Measurements from ENCODE around the gene PRODH2.
A peak's percentile ranks its signal among the peaks of the same experiment; 100 is the strongest.

PRODH2 gene

DNA sequence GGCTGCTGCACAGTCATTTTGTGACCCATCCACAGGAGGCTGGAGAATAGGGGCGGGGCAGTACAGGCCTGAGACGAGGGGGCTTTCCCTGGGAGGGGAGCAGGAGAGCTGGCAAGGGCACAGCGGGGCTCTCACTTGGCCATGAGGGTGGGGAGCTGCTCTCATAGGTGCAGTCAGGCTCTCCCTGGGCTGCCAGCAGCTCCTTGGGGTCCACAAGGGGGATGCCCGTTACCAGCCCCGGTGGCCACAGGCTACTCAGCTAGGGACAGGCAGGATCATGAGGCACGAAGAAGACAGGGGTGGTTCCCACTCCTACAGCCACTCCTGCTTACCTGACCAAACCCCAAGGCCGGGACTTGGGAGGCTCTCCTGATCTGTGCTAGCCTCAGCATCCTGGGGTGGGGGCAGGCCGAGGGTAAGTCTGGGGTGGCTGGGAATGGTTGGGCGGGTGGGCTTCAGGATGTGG lies 20.8 kb downstream of the PRODH2 start:
- H3K79me2 ChIP-seq (ENCODE audit: insufficient read depth, low read length): no peaks in the 10 kb centered on the region
- H3K9me2 ChIP-seq (ENCODE audit: low read depth, low read length): no peaks in the 10 kb centered on the region
- H3K4me2 ChIP-seq (ENCODE audit: low read length): no peak overlapping the region
- no peaks in the 10 kb centered on the region for H3K27me3 ChIP-seq (ENCODE audit: insufficient read depth, low read length)
- no peak overlapping the region for H2AFZ ChIP-seq (ENCODE audit: low read length)
- no peak for TF ChIP-seq EZH2 (IDR thresholded peaks at IDR 0.05; ENCODE audit: borderline replicate concordance, low read length)
- TF ChIP-seq, protein P1, sequence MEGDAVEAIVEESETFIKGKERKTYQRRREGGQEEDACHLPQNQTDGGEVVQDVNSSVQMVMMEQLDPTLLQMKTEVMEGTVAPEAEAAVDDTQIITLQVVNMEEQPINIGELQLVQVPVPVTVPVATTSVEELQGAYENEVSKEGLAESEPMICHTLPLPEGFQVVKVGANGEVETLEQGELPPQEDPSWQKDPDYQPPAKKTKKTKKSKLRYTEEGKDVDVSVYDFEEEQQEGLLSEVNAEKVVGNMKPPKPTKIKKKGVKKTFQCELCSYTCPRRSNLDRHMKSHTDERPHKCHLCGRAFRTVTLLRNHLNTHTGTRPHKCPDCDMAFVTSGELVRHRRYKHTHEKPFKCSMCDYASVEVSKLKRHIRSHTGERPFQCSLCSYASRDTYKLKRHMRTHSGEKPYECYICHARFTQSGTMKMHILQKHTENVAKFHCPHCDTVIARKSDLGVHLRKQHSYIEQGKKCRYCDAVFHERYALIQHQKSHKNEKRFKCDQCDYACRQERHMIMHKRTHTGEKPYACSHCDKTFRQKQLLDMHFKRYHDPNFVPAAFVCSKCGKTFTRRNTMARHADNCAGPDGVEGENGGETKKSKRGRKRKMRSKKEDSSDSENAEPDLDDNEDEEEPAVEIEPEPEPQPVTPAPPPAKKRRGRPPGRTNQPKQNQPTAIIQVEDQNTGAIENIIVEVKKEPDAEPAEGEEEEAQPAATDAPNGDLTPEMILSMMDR (IDR thresholded peaks at IDR 0.05; ENCODE audit: low read length): no peak
- H3K27ac ChIP-seq (ENCODE audit: low read depth, low read length, poor library complexity, severe bottlenecking): no peak overlapping the region
- no peaks in the 10 kb centered on the region; the same call in 1 of the 2 replicates for H3F3A ChIP-seq (ENCODE audit: insufficient read depth, low read length)
- H4K20me1 ChIP-seq (ENCODE audit: insufficient read depth, low read length): no peaks in the 10 kb centered on the region
- no peak overlapping the region for H3K4me3 ChIP-seq (ENCODE audit: low read depth, low read length, poor library complexity, severe bottlenecking)
- H3K9me3 ChIP-seq (ENCODE audit: low read length): no peaks in the 10 kb centered on the region
- no peaks in the 10 kb centered on the region for H3K4me1 ChIP-seq (ENCODE audit: insufficient read depth, low read length, severe bottlenecking)
- H3K36me3 ChIP-seq (ENCODE audit: insufficient read depth, low read length): peaks cover 4% of the 10 kb centered on the region; the same call in 1 of the 2 replicates
- H3K9ac ChIP-seq (ENCODE audit: low read length): no peak overlapping the region

DNA sequence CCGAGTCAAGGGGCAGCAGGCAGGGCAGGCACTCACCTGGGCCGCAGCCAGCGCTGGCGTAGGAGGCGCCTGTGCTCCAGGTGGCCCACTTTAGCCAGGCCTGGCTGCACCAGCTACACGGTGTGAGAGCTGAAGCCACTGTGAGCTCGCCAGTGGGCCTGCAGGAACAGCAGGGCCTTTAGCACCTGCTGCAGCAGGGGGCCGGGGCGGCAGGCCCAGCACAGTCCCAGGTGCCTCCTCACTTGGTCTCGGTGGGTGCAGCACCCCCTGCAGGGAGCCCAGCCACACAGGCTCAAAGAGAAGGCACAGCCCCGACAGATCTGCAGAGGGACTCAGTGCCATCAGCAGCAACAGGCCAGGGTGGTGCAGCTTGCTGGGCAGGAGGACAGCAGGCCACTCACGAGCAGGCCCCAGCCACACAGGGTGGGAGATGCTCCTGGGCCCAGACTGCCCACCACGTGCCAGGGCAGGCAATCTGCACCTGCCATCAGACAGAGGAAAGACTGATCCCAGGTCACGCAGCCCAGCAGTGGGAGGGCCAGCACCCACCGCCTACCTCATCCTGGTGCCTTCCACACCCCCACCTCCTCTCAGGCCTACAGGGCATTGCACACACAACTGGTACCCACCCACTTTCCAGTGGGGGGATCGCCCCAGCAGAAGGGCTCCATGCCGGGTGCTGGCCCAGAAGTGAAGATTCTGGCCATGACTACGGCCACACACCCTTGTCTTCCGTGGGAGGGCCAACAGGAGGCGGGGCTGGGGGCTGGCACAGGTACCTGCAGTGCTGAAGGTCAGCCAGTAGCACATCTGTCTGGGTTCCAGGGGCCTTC lies 21.4 kb downstream of the PRODH2 start:
- Histone ChIP-seq H3K4me2 (ENCODE audit: low read length) (no peak overlapping the region), H4K20me1 (ENCODE audit: insufficient read depth, low read length) (no peaks in the 10 kb centered on the region), H3K4me3 (ENCODE audit: low read depth, low read length, poor library complexity, severe bottlenecking) (no peak overlapping the region), H3K4me1 (ENCODE audit: insufficient read depth, low read length, severe bottlenecking) (no peaks in the 10 kb centered on the region), H3K9me2 (ENCODE audit: low read depth, low read length) (no peaks in the 10 kb centered on the region), H3K9me3 (ENCODE audit: low read length) (no peaks in the 10 kb centered on the region), H3F3A (ENCODE audit: insufficient read depth, low read length) (no peaks in the 10 kb centered on the region; the same call in 1 of the 2 replicates), H3K27ac (ENCODE audit: low read depth, low read length, poor library complexity, severe bottlenecking) (no peak overlapping the region), H3K9ac (ENCODE audit: low read length) (no peak overlapping the region), H3K36me3 (ENCODE audit: insufficient read depth, low read length) (peaks cover 4% of the 10 kb centered on the region; the same call in 1 of the 2 replicates), H2AFZ (ENCODE audit: low read length) (no peak overlapping the region), H3K27me3 (ENCODE audit: insufficient read depth, low read length) (no peaks in the 10 kb centered on the region), H3K79me2 (ENCODE audit: insufficient read depth, low read length) (no peaks in the 10 kb centered on the region)
- TF ChIP-seq EZH2 (IDR thresholded peaks at IDR 0.05; ENCODE audit: borderline replicate concordance, low read length): no peak
- TF ChIP-seq, protein P1 (IDR thresholded peaks at IDR 0.05; ENCODE audit: low read length): peak; percentile 52

DNA sequence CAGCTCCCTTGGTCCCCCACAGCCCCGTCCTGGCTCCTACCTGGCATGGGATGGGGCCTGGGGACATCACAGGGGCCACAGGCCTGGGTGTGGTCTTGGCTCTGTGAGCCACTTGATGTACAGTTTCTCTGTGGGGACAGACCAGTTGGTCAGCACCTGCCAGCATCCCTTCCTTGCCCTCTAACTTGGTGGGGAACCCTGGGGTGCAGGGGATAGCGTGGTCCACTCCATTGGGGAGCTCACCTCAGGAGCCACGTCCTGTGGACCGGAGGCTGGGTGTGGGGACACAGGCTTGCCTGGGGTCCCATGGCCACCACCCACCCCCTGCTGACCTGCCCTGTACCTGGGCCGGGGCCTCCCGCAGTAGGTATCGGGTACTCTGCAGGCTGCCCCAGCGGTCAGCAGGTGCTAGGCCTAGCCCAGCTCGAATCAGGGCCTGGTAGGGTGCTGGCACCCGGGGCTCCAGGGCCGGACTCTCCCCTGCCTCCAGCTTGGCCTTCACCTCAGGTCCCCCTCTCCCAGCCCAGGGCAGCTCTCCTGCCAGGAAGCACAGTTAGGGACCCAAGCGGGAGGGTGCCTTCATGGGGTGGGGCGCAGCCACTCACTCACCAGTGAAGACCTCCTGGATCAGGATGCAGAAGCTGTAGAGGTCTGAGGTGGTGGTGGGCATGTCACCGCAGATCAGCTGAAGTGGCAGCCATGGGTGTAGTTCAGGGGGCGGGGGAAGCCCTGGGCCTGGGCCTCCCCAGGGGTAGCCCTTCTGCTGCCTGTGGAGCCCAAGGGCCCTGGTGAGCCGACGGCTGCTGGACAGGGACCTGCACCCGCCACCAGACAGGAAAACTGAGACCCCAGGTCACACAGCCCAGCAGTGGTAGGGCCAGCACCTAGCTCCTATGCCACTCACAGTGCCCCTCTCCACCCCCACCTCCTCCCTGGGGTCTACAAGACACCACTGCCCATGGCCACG lies 22.4 kb downstream of the PRODH2 start:
- H3K79me2 ChIP-seq (ENCODE audit: insufficient read depth, low read length): no peaks in the 10 kb centered on the region
- no peaks in the 10 kb centered on the region for H3K27me3 ChIP-seq (ENCODE audit: insufficient read depth, low read length)
- H3K9ac ChIP-seq (ENCODE audit: low read length): no peak overlapping the region
- H3K9me3 ChIP-seq (ENCODE audit: low read length): no peaks in the 10 kb centered on the region
- no peak for TF ChIP-seq EZH2 (IDR thresholded peaks at IDR 0.05; ENCODE audit: borderline replicate concordance, low read length)
- TF ChIP-seq, protein P1 (IDR thresholded peaks at IDR 0.05; ENCODE audit: low read length): no peak
- no peaks in the 10 kb centered on the region for H3K4me1 ChIP-seq (ENCODE audit: insufficient read depth, low read length, severe bottlenecking)
- no peaks in the 10 kb centered on the region for H4K20me1 ChIP-seq (ENCODE audit: insufficient read depth, low read length)
- no peaks in the 10 kb centered on the region for H3K9me2 ChIP-seq (ENCODE audit: low read depth, low read length)
- H3K4me3 ChIP-seq (ENCODE audit: low read depth, low read length, poor library complexity, severe bottlenecking): no peak overlapping the region
- H3K27ac ChIP-seq (ENCODE audit: low read depth, low read length, poor library complexity, severe bottlenecking): no peak overlapping the region
- H3K36me3 ChIP-seq (ENCODE audit: insufficient read depth, low read length): peaks cover 4% of the 10 kb centered on the region
- no peaks in the 10 kb centered on the region; the same call in 1 of the 2 replicates for H3F3A ChIP-seq (ENCODE audit: insufficient read depth, low read length)
- no peak overlapping the region for H3K4me2 ChIP-seq (ENCODE audit: low read length)
- no peak overlapping the region for H2AFZ ChIP-seq (ENCODE audit: low read length)

Data from OCI-LY1 (cell line).